WTC11 (cell line): ENCODE results near the gene IL17RE. TPM values are rescaled to one million over a fixed set of nuclear protein-coding genes. Genes with fewer than 3 reads are reported as not detected.

Experiments
- ATF6 ChIP-seq: sonication (generic); formaldehyde crosslinking; IDR thresholded peaks from 2 replicates; pipeline ENCODE4 v1.8.1; 2023; ENCODE audit warnings: mild to moderate bottlenecking, missing genetic modification reagents
- CTCF ChIP-seq: fragments of 200-600 bp; IDR thresholded peaks from 2 replicates; pipeline ENCODE4 v1.8.0; 2022; ENCODE audit warnings: antibody characterized with exemption
- E2F4 ChIP-seq: sonication (generic); formaldehyde crosslinking; IDR thresholded peaks from 2 replicates; pipeline ENCODE4 v1.8.1; 2022; ENCODE audit warnings: low read depth, mild to moderate bottlenecking, moderate library complexity, missing genetic modification reagents, borderline replicate concordance
- E2F5 ChIP-seq: sonication (generic); formaldehyde crosslinking; IDR thresholded peaks from 2 replicates; pipeline ENCODE4 v1.8.1; 2022; ENCODE audit warnings: mild to moderate bottlenecking, moderate library complexity, missing genetic modification reagents
- FOXK1 ChIP-seq: sonication (generic); formaldehyde crosslinking; IDR thresholded peaks from 2 replicates; pipeline ENCODE4 v1.8.0; 2022; ENCODE audit warnings: mild to moderate bottlenecking, moderate library complexity, missing genetic modification reagents
- GRHL2 ChIP-seq: fragments of 250-450 bp; sonication (Bioruptor Pico); IDR thresholded peaks from 2 replicates; pipeline ENCODE4 v1.8.0; 2022; ENCODE audit warnings: mild to moderate bottlenecking, moderate library complexity; ENCODE audit not compliant: insufficient replicate concordance, severe bottlenecking
- GTF2I ChIP-seq: fragments of 250-450 bp; sonication (Bioruptor Pico); conservative IDR thresholded peaks from 2 replicates; pipeline ENCODE4 v1.4.0; 2021; ENCODE audit warnings: mild to moderate bottlenecking
- HMGXB4 ChIP-seq: sonication (generic); formaldehyde crosslinking; IDR thresholded peaks from 2 replicates; pipeline ENCODE4 v1.8.1; 2023; ENCODE audit warnings: mild to moderate bottlenecking, moderate library complexity, missing genetic modification reagents
- MAX ChIP-seq: sonication (generic); formaldehyde crosslinking; IDR thresholded peaks from 2 replicates; pipeline ENCODE4 v1.8.0; 2022; ENCODE audit warnings: mild to moderate bottlenecking, missing genetic modification reagents
- NFE2L1 ChIP-seq: sonication (generic); formaldehyde crosslinking; IDR thresholded peaks from 2 replicates; pipeline ENCODE4 v1.8.1; 2023; ENCODE audit warnings: missing genetic modification reagents
- NFYB ChIP-seq: sonication (generic); formaldehyde crosslinking; conservative IDR thresholded peaks from 2 replicates; pipeline ENCODE4 v1.8.0; 2022; ENCODE audit warnings: low read depth, missing genetic modification reagents
- NR2C2 ChIP-seq: sonication (generic); formaldehyde crosslinking; IDR thresholded peaks from 2 replicates; pipeline ENCODE4 v1.8.0; 2022; ENCODE audit warnings: mild to moderate bottlenecking, missing genetic modification reagents
- RELA ChIP-seq: sonication (generic); formaldehyde crosslinking; IDR thresholded peaks from 2 replicates; pipeline ENCODE4 v1.8.1; 2022; ENCODE audit warnings: missing genetic modification reagents, mild to moderate bottlenecking, borderline replicate concordance
- RORB ChIP-seq: fragments of 250-450 bp; sonication (Bioruptor Pico); IDR thresholded peaks from 2 replicates; pipeline ENCODE4 v1.9.0; 2021; ENCODE audit warnings: mild to moderate bottlenecking
- SMAD4 ChIP-seq: sonication (generic); formaldehyde crosslinking; IDR thresholded peaks from 2 replicates; pipeline ENCODE4 v1.8.0; 2022; ENCODE audit warnings: mild to moderate bottlenecking, missing genetic modification reagents
- SOX15 ChIP-seq: fragments of 250-450 bp; sonication (Bioruptor Pico); IDR thresholded peaks from 2 replicates; pipeline ENCODE4 v1.9.0; 2021; ENCODE audit warnings: mild to moderate bottlenecking
- SP1 ChIP-seq: sonication (generic); formaldehyde crosslinking; conservative IDR thresholded peaks from 2 replicates; pipeline ENCODE4 v1.8.1; 2022; ENCODE audit warnings: missing genetic modification reagents
- STAT6 ChIP-seq: sonication (generic); formaldehyde crosslinking; conservative IDR thresholded peaks from 2 replicates; pipeline ENCODE4 v1.8.1; 2023; ENCODE audit warnings: mild to moderate bottlenecking, low read depth, missing genetic modification reagents, moderate library complexity
- TCF7 ChIP-seq: sonication (generic); formaldehyde crosslinking; IDR thresholded peaks from 2 replicates; pipeline ENCODE4 v1.8.0; 2022; ENCODE audit warnings: mild to moderate bottlenecking, low read depth, missing genetic modification reagents, moderate library complexity
- TEAD1 ChIP-seq: sonication (generic); formaldehyde crosslinking; IDR thresholded peaks from 2 replicates; pipeline ENCODE4 v1.8.0; 2022; ENCODE audit warnings: mild to moderate bottlenecking, missing genetic modification reagents
- TEAD4 ChIP-seq: sonication (generic); formaldehyde crosslinking; IDR thresholded peaks from 2 replicates; pipeline ENCODE4 v1.8.0; 2022; ENCODE audit warnings: mild to moderate bottlenecking, missing genetic modification reagents
- ZBTB21 ChIP-seq: sonication (generic); formaldehyde crosslinking; IDR thresholded peaks from 2 replicates; pipeline ENCODE4 v1.8.1; 2023; ENCODE audit warnings: mild to moderate bottlenecking, missing genetic modification reagents, borderline replicate concordance
- ZBTB43 ChIP-seq: sonication (generic); formaldehyde crosslinking; IDR thresholded peaks from 2 replicates; pipeline ENCODE4 v1.8.1; 2023; ENCODE audit warnings: mild to moderate bottlenecking, missing genetic modification reagents
- ZMAT4 ChIP-seq: fragments of 250-450 bp; sonication (Bioruptor Pico); IDR thresholded peaks from 2 replicates; pipeline ENCODE4 v1.9.0; 2021; ENCODE audit warnings: mild to moderate bottlenecking
- ZNF219 ChIP-seq: sonication (generic); formaldehyde crosslinking; IDR thresholded peaks from 2 replicates; pipeline ENCODE4 v1.8.0; 2023; ENCODE audit warnings: missing genetic modification reagents, mild to moderate bottlenecking, borderline replicate concordance
- total RNA-seq: library from RNA; stranded (reverse); gene quantifications from 3 replicates; pipeline ENCODE4 v1.2.3, GENCODE V29; 2021

The IL17RE gene
- total RNA-seq, 1 experiment from 2014 or later = 4.2 TPM

- no peak for TF ChIP-seq STAT6 (CRISPR knock-in tag)
- no peak for TF ChIP-seq ZMAT4 (CRISPR knock-in tag)
- no peak for TF ChIP-seq ATF6 (CRISPR knock-in tag)
- peak; percentile 53; the same call in 1 of the 2 replicates for TF ChIP-seq TEAD4 (CRISPR knock-in tag)
- TF ChIP-seq RORB (CRISPR knock-in tag) = no peak
- no peak for TF ChIP-seq NR2C2 (CRISPR knock-in tag)
- no peak for TF ChIP-seq GRHL2 (CRISPR knock-in tag)
- TF ChIP-seq SMAD4 (CRISPR knock-in tag) = peak; percentile 65; the same call in 1 of the 2 replicates
- TF ChIP-seq SP1 = peak; percentile 72
- no peak for TF ChIP-seq CTCF
- 0 out of 2 replicates have a peak, but pooled peaks have one; percentile 16 for TF ChIP-seq NFYB (CRISPR knock-in tag)
- TF ChIP-seq ZNF219 = 0 out of 2 replicates have a peak, but pooled peaks have one; percentile 63
- peak; percentile 62; the same call in 1 of the 2 replicates for TF ChIP-seq RELA (CRISPR knock-in tag)
- no peak; the same call in 1 of the 2 replicates for TF ChIP-seq MAX (CRISPR knock-in tag)
- TF ChIP-seq ZBTB21 (CRISPR knock-in tag) = no peak
- peak; percentile 72; the same call in 1 of the 2 replicates for TF ChIP-seq FOXK1 (CRISPR knock-in tag)
- TF ChIP-seq E2F4 = 0 out of 2 replicates have a peak, but pooled peaks have one; percentile 60
- peak; percentile 83 for TF ChIP-seq TEAD1
- peak; percentile 66; the same call in 1 of the 2 replicates for TF ChIP-seq NFE2L1
- TF ChIP-seq GTF2I (CRISPR knock-in tag) = peak; percentile 100
- TF ChIP-seq TCF7 = peak; percentile 72; the same call in 1 of the 2 replicates
- TF ChIP-seq HMGXB4 (CRISPR knock-in tag) = peak; percentile 55; the same call in 1 of the 2 replicates
- TF ChIP-seq E2F5 (CRISPR knock-in tag) = 0 out of 2 replicates have a peak, but pooled peaks have one; percentile 47
- TF ChIP-seq ZBTB43 = peak; percentile 82
- TF ChIP-seq SOX15 = no peak
Observed at GRCh38 chr3:9951962-9952805, 49.5 kb downstream of the IL17RE start, which contains the start of gene PRRT3 (continued).
